ENCODE measurements around the gene CDH4.

CDH4 gene

DNA sequence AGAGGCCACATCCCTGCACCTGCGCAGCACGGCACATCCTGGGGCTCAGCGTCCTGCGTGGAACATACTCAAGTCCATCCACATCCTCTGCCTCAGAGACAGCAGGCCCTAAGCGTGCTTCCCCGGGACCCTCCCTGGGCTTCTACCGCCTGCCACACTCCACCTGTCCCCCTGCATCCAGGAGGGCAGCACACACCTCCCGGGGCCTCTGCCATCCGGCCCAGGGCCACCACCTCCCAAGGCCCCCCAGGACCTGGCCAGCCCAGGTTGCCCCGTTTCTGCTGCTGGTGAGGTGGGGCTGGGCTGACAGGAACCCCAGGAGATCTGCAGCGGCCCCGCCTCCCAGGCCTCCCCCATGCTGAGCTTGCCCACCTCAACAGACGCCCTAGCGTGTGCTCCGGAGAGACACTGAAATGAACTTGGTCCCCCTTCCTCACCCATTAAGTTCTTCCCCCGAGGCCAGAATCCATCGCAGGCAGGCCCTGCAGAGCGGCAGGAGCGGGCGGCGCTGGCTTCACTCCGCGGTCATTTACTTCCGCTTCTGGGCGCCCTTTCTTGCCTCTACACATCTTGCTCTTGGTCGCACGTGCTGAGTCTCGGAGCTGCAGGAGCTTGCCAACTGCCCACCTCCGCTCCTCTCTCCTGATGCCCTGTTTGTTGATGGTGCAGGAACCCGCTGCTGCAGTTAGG, 578.3 kb downstream of the CDH4 start:
- DNase-seq (ENCODE audit: low spot score) = no peak

DNA sequence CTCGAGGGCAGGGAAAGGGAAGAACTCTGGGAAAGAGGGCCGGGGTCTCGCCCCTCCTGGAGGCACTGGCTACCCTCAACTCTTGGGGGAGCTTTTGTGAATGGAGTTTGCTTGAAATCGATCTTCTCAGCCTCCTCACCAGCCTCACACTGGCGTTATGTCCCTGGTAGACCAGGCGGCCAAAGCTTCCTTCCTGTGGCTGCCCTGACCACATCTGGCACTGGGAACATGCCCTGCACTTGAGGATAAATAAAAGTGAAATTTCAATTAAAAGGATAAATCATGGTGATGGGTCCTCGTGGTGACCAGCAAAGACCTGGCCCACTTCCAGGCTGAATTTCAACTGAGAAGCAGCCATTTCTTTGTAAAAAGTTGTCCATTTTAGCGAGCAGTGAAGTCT, 578.9 kb downstream of the CDH4 start:
- DNase-seq (ENCODE audit: low spot score) = no peak

DNA sequence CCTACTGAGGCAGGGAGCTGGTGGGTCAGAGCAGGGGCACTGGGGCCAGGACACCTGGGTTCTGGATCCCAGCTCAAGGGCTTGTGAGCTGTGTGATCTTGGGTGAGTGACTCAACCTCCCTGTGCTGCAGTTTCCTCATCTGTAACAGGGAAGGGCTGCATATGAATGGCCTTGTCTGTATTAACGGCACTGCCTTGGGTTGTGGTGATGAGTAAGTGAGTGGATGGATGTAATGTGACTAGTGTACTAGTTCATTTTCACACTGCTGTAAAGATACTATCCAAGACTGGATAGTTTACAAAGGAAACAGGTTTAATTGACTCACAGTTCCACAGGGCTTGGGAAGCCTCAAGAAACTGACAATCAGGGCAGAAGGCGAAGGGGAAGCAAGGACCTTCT, 580.1 kb downstream of the CDH4 start:
- no peak for DNase-seq (ENCODE audit: low spot score)

DNA sequence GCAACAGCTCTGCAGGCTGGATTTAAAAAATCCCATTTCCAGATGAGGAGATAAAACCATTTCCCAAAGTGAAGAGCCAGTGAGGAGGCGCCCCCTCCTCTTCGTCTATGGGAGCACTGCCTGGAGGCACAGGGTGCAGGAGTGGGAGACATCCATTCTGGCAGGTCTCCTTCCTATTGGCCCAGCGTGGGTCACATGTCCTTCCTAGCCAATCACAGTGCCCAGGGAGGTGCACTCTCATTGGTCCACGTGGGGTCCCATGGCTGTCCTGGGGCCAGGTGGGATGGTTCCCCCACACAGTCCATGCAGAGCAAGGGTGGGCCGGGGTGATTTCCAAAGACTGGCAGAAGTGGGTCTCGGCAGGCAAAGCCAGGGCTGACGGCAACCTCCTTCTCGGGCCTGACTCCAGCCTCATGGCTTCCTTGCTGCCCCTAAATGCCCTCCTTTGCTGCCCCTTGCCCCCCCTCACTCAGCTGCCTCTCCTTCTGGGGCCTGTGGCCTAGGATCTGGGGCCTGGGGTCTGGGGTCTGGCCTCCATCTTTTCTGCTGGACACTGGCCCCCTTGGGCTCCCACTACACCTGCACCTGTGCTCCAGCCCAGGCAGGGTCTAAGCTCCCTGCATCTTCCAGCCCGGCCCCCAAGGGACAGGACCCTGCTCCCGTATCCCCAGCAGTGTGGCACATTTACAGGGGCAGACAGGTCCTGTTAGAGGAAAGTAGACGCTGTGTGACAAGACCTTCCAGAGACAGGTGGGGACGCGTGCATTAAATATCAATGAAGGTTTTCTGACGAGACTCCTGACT, 581.9 kb downstream of the CDH4 start:
- DNase-seq (ENCODE audit: low spot score) = no peak

DNA sequence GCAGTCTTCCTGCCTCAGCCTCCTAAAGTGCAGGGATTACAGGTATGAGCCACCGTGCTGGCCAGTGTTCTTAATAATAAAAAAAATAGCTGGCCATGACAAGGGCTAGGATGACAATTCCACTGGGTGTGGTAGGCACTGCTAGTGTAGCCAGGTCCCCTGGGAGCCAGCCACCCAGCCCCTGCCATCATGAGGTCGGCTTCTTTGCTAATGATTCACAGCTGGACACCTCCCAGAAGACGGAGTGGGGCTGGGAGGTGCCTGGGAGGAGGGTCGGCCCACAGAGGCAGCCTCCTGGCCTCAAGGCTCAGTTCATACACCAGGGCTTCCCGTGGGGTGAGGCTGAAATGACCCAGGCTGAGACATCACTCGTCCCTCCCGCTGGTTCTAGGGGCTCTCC, 583.2 kb downstream of the CDH4 start:
- no peak for DNase-seq (ENCODE audit: low spot score)

DNA sequence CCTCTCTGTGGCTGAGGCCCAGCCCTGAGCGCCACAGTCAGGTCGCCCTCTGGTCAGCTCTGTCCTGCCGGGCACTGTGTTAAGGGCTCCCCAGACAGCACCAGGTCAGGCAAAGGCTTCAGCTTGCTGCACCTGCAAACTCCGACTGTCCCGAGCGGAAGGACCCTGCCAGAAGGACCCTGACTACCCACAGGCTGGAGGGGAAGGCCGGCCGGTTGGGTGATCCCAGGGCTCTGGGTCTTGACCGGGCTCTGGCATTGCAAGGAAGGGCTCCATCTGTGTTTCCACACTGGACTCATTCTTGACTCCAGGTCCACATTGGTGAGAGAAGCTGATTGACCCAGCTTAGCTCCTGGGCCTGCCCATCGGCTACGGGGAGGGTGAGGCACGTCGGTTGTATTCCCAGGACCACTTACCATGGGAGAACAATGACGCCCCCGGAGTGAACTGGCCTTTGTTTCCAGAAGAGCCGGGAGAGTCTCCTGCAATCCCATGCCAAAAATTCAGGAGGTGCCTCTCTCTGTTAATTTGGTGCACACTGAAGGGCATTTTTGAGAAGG, 583.8 kb downstream of the CDH4 start:
- no peak for DNase-seq (ENCODE audit: low spot score)

DNA sequence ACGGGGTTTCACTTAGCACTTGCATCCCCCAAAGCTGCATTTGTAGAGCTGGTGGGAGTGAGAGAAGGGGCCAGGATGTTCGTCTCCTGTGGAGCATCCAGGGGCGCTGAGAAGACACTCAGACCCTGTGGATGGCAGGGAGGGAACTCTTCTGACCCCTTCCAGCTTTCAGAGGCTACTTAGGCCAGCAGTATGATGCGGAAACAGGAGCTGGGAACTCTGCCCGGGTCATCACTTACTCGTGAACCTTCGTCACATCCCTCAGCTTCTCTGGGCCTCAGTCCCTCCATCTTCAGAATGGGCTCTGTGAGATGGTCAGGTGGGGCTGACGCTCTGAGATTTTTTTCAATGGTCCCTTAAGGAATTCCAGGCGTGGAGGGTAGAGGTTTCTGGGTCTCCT, 585.1 kb downstream of the CDH4 start:
- DNase-seq (ENCODE audit: low spot score) = no peak

- DNase-seq (ENCODE audit: low spot score) = no peak
These were observed 587.3 kb downstream of the CDH4 start for GRCh38 chr20:61839223-61839911.

GRCh38 chr20:61839912-61840778, 588.1 kb downstream of the CDH4 start:
- DNase-seq (ENCODE audit: low spot score) = no peak

GRCh38 chr20:61840779-61841455, 588.9 kb downstream of the CDH4 start:
- DNase-seq (ENCODE audit: low spot score) = no peak

- no peak for DNase-seq (ENCODE audit: low spot score)
These were observed 589.5 kb downstream of the CDH4 start for GRCh38 chr20:61841551-61841950.

DNA sequence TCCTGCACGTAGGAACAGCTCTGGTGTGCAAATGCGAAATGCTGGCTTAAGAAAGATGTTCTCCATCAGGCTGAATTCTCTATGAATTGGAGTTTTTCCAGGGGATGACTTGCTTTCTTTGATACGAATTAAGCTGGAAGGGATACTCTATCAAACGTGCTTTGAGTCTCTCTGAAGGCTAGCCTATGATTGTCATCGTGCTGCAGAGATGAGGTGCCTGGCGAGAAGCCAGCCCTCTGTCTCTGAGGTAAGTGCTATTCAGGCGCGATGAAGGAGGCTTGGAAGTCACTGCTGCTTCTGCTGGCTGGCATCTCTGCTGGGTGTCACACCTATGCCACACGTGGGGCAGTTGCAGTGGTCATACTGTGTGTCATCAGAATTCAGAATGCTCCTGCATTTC, 589.9 kb downstream of the CDH4 start:
- no peak for DNase-seq (ENCODE audit: low spot score)

- no peak for DNase-seq (ENCODE audit: low spot score)
These were observed 592.6 kb downstream of the CDH4 start for GRCh38 chr20:61844621-61845020.

DNA sequence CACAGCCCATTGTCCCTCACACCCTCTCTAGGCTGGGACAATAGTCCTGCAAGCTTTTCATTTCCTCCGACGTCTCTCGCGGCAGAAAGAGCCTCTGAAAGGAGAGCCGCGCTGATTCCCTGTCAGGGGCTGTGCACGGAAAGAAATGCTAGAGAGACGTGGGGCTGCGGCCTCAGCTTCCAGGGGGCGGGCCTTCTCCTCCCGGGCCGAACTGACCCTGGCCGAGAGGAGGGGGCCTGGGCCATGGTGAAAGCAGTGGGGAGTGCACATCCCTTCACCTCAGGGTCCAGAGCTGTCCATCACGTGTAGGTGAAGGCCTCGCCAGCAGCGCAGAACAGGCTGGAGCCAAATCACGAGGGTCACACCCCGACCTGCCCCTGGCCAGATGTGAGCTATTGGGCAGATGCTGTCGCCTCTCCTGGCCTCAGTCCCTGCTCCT, 593.2 kb downstream of the CDH4 start:
- no peak for DNase-seq (ENCODE audit: low spot score)

DNA sequence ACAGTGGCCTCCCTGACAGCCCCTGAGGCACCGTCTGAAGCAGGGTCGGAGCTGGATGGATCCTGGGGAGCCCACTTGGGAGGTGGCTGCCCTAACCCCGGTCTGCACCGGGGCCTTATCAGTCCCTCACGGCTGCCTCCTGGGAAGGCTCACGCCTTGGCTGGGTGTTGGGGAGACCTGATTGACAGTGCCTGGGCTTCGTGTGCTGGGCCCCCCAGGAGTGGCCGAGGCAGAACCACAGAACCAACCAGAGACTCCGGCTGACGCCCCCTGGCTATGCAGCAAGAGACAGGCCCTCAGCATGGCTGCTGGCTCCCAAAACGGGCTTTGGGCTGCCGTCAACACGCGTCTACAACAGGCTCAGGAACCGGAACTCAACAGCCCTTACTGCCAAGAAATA, 594.0 kb downstream of the CDH4 start:
- DNase-seq (ENCODE audit: low spot score) = no peak

DNA sequence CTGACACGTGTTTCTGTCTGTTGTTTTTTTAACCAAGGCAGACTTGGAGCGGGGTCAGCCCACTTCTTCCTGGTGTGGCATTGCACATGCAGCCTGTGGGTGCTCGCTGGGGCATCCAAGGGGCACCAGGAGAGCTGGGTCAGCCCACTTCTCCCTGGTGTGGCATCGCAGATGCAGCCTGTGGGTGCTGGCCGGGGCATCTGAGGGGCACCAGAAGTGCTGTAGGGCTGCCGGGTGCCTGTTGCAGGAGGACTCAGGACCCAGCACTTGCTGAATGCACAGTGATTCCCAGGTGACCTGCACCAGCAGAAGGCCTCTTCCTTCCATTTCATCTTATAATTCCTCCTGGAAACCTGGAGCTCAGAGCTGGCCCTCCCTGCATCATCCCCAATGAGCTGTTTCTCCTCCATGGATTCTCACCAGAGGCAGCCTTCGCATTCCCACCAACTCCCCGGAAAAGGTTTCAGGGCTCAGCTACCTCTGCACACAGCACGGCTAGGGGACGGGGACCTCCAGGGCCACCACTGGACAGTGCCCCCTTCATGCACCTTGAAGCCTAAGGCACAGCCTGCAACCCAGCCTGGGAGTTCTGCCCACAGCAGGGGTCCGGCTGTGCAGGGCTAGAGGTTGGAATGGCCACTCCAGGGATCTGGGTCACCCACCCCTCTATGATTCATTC, 594.8 kb downstream of the CDH4 start:
- DNase-seq (ENCODE audit: low spot score) = no peak

GRCh38 chr20:61847420-61847748, 595.3 kb downstream of the CDH4 start:
- DNase-seq (ENCODE audit: low spot score) = no peak

DNA sequence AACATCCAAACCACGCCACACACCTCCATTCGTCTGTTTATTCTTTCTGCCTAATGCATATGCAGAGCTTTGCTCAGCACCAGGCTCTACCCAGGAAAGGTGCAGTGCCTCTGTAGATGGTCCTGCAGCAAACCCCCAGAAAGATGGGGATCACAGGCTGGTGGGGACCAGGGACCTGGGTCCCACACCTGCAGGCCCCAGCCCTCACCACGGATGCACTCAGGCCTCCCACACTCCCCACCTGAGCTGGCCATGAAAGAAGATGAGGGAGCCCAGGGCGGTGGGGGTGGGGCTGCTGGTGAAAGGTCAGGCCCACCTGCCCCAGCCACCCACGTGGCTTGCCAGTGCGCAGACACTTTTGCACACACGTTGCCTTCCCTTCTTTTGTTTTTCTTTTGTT, 595.9 kb downstream of the CDH4 start:
- no peak for DNase-seq (ENCODE audit: low spot score)

- DNase-seq (ENCODE audit: low spot score) = no peak
These were observed 596.8 kb downstream of the CDH4 start for GRCh38 chr20:61848851-61849250.

- DNase-seq (ENCODE audit: low spot score) = no peak
These were observed 597.3 kb downstream of the CDH4 start for GRCh38 chr20:61849376-61849775.

DNA sequence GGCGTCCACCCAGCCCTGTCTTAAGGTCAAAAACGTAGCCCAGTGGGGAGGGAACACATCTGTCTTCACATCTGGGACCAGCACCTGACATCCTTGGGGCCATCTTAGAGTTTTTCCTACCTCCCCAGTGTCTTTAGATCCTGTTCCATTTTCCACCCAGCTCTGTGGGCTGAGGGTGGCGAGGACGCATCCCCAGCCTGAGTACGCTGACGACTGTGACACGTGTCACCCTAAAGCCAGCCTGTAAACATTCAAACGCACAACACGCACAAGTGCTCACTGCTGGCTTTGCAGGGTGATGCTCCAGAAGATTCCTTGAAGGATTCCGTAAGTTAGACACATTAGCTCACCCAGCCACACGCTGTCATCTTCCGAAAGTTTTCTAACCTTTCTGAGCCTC, 597.8 kb downstream of the CDH4 start:
- DNase-seq (ENCODE audit: low spot score) = no peak
